IPS DF 6.9 (cell line): ENCODE results near the gene SPEM1.

Experiments used
- DNase-seq: peaks from one replicate; pipeline ENCODE4 v3.0.0-alpha.2; 2013; ENCODE audit warnings: low read depth, low spot score
- H3K27ac ChIP-seq: one replicate; pipeline ENCODE4 v1.5.1; 2013; ENCODE audit warnings: low read length, control low read depth
- H3K27me3 ChIP-seq: 2 replicates; pipeline ENCODE4 v1.6.1; 2013; ENCODE audit warnings: mild to moderate bottlenecking, low read length; ENCODE audit not compliant: control insufficient read depth, insufficient read depth
- H3K36me3 ChIP-seq: 2 replicates; pipeline ENCODE4 v1.6.1; 2013; ENCODE audit warnings: low read length; ENCODE audit not compliant: control insufficient read depth, insufficient read depth
- H3K4me1 ChIP-seq: 2 replicates; pipeline ENCODE4 v1.6.1; 2013; ENCODE audit warnings: low read length; ENCODE audit not compliant: control insufficient read depth, insufficient read depth
- H3K4me3 ChIP-seq: 2 replicates; pipeline ENCODE4 v1.5.1; 2013; ENCODE audit warnings: mild to moderate bottlenecking, low read length
- H3K9me3 ChIP-seq: 2 replicates; pipeline ENCODE4 v1.6.1; 2013; ENCODE audit warnings: low read length, inconsistent platforms; ENCODE audit not compliant: control insufficient read depth, insufficient read depth
- WGBS: extraction: QIAGEN DNeasy Blood & Tissue Kit; methylation state at CpG from one replicate; pipeline ENCODE4 v1.1.7; 2013; ENCODE audit warnings: mixed read lengths, missing lambda C conversion rate; ENCODE audit not compliant: insufficient read length, insufficient coverage; 5-methylcytosine and 5-hydroxymethylcytosine counted together

The SPEM1 gene

DNA sequence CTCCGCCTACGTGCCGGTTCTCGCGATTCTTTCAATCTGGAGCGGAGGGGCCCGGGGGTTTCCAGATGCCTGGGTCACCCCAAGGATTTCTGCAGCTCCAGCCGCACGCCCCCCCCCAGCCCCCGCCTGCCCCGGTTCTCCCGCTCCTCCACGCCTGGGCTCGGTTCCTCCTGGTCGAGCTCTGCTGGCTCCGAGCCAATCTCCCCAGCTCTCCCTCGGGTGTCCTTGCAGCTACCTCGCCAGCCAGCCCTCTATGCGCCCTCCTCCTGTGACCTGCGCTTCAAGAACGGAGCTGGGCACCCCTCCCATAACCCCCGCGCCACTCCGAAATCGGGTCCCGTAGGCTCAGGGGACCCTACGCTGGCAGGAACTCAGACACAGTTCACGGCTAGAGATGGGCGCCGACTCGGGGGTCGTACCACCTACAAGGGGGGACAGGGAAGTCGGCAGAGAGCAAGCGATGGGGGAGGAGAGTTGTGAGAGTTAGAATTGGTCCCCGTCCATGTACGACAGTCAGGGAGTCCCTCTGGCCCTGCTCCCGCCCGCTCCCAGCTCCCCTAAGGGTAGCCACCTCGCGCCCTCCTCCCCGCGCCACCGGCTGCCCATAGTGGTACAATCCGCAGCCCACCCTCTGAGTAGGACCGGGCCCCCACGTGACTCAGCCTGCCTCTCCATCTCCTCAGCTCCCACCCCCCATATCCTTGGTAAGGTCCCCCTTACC lies 20.1 kb downstream of the SPEM1 start:
- no peak for DNase-seq
- Histone ChIP-seq H3K27me3 (no peaks in the 10 kb centered on the region; the same call in 1 of the 2 replicates), H3K4me1 (0 out of 2 replicates have a peak, but pooled peaks cover 3% of the 10 kb centered on the region), H3K27ac (no peak overlapping the region), H3K36me3 (no peaks in the 10 kb centered on the region), H3K4me3 (peak overlapping the region; percentile 57; the same call in 1 of the 2 replicates), H3K9me3 (no peaks in the 10 kb centered on the region)
- no CpG with 5 or more reads among the region's 46 CpGs for WGBS

GRCh38 chr17:7440834-7441195 lies 20.7 kb downstream of the SPEM1 start:
- Histone ChIP-seq H3K9me3 (no peaks in the 10 kb centered on the region), H3K4me3 (peak overlapping the region; percentile 57; the same call in 1 of the 2 replicates), H3K27me3 (no peaks in the 10 kb centered on the region; the same call in 1 of the 2 replicates), H3K27ac (no peak overlapping the region), H3K36me3 (no peaks in the 10 kb centered on the region), H3K4me1 (0 out of 2 replicates have a peak, but pooled peaks cover 3% of the 10 kb centered on the region)
- WGBS: no CpG with 5 or more reads among the region's 12 CpGs
- no peak for DNase-seq

- Histone ChIP-seq H3K27me3 (no peaks in the 10 kb centered on the region; the same call in 1 of the 2 replicates), H3K9me3 (no peaks in the 10 kb centered on the region), H3K4me3 (no peak overlapping the region), H3K4me1 (0 out of 2 replicates have a peak, but pooled peaks cover 3% of the 10 kb centered on the region), H3K27ac (no peak overlapping the region), H3K36me3 (no peaks in the 10 kb centered on the region)
- no peak for DNase-seq
- WGBS: no CpG with 5 or more reads among the region's 7 CpGs
Measured at GRCh38 chr17:7441266-7441665, 21.1 kb downstream of the SPEM1 start.

DNA sequence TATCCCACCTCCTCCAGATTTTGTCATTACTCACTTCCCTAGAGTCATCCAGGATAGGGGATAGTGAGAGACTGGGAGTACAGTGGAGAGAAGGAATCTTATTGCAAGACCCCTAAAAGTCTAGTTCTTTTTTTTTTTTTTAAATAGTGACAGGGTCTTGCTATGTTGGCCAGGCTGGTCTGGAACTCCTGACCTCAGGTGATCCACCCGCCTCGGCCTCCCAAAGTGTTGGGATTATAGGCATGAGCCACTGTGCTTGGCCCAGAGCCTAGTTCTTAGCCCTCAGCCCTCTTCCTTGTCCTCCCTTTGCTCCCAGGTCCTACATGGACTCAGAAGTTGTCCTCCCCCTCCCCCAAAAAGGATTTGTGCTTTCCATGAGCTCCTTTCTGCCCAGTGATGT lies 22.0 kb downstream of the SPEM1 start:
- no CpG with 5 or more reads among the region's 2 CpGs for WGBS
- Histone ChIP-seq H3K4me3 (no peak overlapping the region), H3K27me3 (no peaks in the 10 kb centered on the region; the same call in 1 of the 2 replicates), H3K9me3 (no peaks in the 10 kb centered on the region), H3K27ac (no peak overlapping the region), H3K36me3 (no peaks in the 10 kb centered on the region), H3K4me1 (peaks cover 5% of the 10 kb centered on the region; the same call in 1 of the 2 replicates)
- no peak for DNase-seq

DNA sequence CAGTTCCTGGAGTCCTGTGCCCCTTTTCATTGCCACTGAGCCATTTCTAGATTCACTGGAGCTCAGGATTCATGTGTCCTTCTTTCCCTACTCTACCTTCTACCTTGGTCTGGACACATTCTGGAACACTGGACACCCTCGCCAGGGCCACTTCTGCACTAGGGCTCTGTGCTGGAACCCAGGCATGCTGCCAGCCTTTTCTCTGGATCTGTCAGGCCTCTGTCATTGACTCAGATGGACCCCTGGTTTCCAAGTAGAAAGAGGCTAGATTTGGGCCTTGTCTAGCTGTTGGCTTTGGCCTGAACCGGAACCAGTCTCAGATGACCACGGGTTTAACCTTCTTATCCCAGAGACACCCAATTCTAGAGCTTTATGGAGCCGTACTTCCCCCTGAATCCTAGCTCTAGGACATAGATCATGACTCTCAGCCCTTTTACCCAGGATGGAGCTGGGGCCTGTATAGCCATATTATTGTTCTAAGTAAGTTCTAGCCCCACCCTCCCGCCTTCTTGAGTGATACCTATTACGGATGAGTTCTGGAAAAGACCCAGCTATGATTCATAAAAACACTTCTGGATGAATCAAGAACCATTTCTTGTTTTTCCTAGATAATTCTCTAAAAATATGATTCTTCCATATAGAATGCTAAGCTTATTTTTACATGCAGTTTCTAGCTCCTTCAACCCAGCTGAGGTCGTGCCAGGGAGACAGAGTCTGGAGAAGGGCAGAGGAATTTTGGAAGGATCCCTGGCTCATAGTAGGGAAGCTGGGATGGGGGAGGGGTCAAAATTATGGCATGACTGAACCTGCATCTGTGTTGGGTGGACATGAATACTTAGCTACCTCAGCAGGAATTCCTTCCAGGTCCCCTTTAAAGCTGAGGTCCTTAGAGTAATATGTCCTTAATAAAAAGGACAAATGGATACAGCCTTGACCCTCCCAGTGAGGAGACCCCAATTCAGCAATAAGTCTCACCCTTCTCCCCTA lies 23.7 kb downstream of the SPEM1 start:
- no peak overlapping the region for H3K4me3 ChIP-seq
- H3K27ac ChIP-seq: no peak overlapping the region
- no peaks in the 10 kb centered on the region for H3K9me3 ChIP-seq
- no peak for DNase-seq
- H3K36me3 ChIP-seq: no peaks in the 10 kb centered on the region
- H3K4me1 ChIP-seq: peaks cover 5% of the 10 kb centered on the region; the same call in 1 of the 2 replicates
- WGBS: no CpG with 5 or more reads among the region's 7 CpGs
- no peaks in the 10 kb centered on the region for H3K27me3 ChIP-seq

DNA sequence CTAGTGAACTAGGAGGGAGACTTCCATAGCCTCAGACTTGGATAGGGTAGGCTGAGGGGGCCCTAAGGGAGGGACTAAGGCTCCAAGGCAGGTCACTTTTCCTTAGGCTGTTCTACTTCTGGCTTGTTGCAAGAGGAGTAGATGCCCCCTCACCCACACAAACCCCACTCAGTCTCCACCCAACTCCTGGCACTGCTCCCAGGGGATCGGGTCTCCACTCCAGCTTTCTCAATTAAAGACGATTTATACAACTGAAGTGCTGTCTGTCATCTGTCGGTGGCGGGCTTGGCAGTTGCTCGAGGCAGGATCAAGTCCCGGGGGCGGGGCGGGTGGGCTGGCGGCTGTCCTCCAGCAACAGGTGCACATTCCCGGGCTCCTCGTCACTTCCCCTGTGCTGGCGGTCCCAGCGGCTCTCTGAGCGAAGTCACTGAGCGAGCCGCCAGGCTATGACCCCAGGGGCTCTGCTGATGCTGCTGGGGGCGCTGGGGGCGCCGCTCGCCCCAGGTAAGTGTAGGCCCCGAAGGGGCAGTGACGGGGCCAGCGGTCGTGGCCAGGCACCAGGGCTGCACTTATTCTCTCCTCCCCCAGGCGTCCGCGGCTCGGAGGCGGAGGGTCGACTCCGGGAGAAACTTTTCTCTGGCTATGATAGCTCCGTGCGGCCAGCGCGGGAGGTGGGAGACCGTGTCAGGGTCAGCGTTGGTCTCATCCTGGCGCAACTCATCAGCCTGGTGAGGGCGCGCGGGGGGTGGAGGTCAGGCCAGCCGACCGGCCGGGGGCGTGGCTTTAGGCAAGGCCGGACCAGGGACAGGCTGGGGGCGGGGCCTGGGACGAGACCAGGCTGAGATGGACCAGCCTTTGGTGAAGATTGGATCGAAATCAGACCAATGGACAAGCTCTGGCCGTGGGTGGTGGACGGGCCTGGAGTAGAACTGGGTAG lies 24.8 kb downstream of the SPEM1 start, which contains the start of gene CHRNB1:
CHRNB1 (plus strand) TSS at position 380 of the 937 bp plus-strand sequence; CDS start at position 447, 67 bp downstream.
- H3K4me1 ChIP-seq: peaks cover 5% of the 10 kb centered on the region; the same call in 1 of the 2 replicates
- no peaks in the 10 kb centered on the region for H3K9me3 ChIP-seq
- H3K27ac ChIP-seq: no peak within 1 kb of the TSS
- no peaks in the 10 kb centered on the region for H3K36me3 ChIP-seq
- DNase-seq: no peak
- H3K4me3 ChIP-seq: peak within 1 kb of the TSS; percentile 72
- no CpG with 5 or more reads among the region's 51 CpGs for WGBS
- H3K27me3 ChIP-seq: no peaks in the 10 kb centered on the region

DNA sequence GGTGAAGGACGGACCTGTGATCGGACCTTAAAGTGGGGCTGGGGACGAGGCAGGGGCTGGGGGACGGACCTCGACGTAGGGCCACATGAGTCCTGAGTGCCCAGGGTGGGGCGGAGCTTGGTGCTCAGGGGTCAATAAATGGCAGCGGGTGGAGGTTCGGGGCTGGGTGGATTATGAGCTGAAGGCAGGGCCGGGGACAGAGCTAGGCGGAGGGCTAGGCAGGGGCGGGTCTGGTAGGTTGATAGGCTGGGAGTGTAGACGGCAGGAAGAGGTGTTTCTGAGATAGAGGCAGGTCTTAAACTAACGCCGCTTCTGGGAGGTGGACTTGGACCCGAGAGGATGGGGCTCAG lies 25.5 kb downstream of the SPEM1 start:
- H3K36me3 ChIP-seq: no peaks in the 10 kb centered on the region
- peak overlapping the region; percentile 72; the same call in 1 of the 2 replicates for H3K4me3 ChIP-seq
- DNase-seq: no peak
- no peak overlapping the region for H3K27ac ChIP-seq
- H3K27me3 ChIP-seq: no peaks in the 10 kb centered on the region
- peaks cover 5% of the 10 kb centered on the region; the same call in 1 of the 2 replicates for H3K4me1 ChIP-seq
- WGBS: no CpG with 5 or more reads among the region's 16 CpGs
- no peaks in the 10 kb centered on the region for H3K9me3 ChIP-seq

DNA sequence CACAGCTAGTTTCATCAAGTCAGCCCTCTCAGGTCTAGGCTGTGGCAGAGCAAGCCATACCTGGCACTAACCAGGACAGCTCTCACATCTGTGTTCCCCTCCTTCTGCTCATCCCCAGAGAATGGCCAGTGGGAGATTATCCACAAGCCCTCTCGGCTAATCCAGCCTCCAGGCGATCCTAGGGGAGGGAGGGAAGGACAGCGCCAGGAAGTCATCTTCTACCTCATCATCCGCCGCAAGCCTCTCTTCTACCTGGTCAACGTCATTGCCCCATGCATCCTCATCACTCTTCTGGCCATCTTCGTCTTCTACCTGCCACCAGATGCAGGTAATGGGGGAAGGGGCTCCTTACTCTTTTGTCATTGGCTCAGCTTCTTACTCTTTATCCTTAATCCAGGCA lies 28.3 kb downstream of the SPEM1 start:
- no CpG with 5 or more reads among the region's 7 CpGs for WGBS

DNA sequence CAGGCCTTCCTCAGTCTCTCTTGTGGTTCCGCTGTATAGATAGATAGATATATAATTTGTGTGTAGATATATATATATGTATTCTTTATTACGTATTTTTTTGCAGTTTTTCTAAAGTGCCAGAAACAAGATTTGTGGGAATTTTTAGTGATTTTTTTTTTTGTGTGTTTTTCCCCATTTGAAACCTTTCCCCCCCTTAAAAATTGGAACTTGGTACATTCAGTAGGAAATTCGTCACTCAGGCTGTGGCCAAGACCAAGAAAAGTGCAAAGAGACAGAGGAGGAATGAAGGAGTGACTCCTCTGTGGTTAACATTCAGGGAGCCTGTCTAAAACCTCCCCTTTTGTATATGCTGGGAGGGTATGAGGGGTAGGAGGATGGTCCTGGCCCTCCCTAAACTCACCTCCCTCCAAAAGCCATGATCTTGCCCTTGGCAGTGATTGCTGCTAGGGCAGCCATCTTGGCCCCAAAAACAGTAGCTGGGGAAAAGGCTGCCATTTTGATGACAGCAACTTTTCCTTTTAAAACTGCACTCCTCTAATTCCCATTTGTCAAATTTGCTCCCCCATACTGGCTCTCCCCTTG lies 39.9 kb downstream of the SPEM1 start:
- peaks cover 3% of the 10 kb centered on the region for H3K4me1 ChIP-seq
- no peaks in the 10 kb centered on the region for H3K9me3 ChIP-seq
- 100% methylated on average over 1 of the region's 3 CpGs for WGBS
- H3K27ac ChIP-seq: no peak overlapping the region
- no peaks in the 10 kb centered on the region for H3K27me3 ChIP-seq
- H3K4me3 ChIP-seq: no peak overlapping the region
- peaks cover 10% of the 10 kb centered on the region; the same call in 1 of the 2 replicates for H3K36me3 ChIP-seq
- no peak for DNase-seq

More for the DNA sequence above, 28.3 kb downstream of the SPEM1 start:
- Histone ChIP-seq H3K27ac (no peak overlapping the region), H3K36me3 (no peaks in the 10 kb centered on the region), H3K4me3 (no peak overlapping the region), H3K4me1 (peaks cover 5% of the 10 kb centered on the region; the same call in 1 of the 2 replicates), H3K27me3 (no peaks in the 10 kb centered on the region), H3K9me3 (no peaks in the 10 kb centered on the region)
- no peak for DNase-seq
